Mesendoderm (in vitro differentiated cells): ENCODE data around the gene ATP13A1.
"Not testable (repeated sequence)": the region's sequence is repeated elsewhere in the genome, so short reads cannot be mapped to it uniquely, and the experiment has no call there.

Experiments used
- DNase-seq: peaks from one replicate; pipeline ENCODE4 v3.0.0; 2013
- H2AK5ac ChIP-seq: 2 replicates; pipeline ENCODE4 v1.6.1; 2013; ENCODE audit warnings: low read length, inconsistent platforms
- H2BK120ac ChIP-seq: 2 replicates; pipeline ENCODE4 v1.6.1; 2013; ENCODE audit warnings: low read depth, mild to moderate bottlenecking, low read length, moderate library complexity, mixed read lengths
- H2BK15ac ChIP-seq: replicated peaks from 2 replicates; pipeline ENCODE4 v1.6.1; 2013; ENCODE audit warnings: low read depth, mild to moderate bottlenecking, moderate library complexity
- H2BK5ac ChIP-seq: 2 replicates; pipeline ENCODE4 v1.6.1; 2013; ENCODE audit warnings: low read length, inconsistent platforms
- H3K18ac ChIP-seq: 2 replicates; pipeline ENCODE4 v1.6.1; 2013; ENCODE audit warnings: mild to moderate bottlenecking, low read length, mixed read lengths
- H3K23ac ChIP-seq: one replicate; pipeline ENCODE4 v1.6.1; 2013; ENCODE audit warnings: low read length
- H3K27ac ChIP-seq: 2 replicates; pipeline ENCODE4 v1.5.1; 2013; ENCODE audit warnings: low read depth, mild to moderate bottlenecking, inconsistent platforms, low read length, moderate library complexity
- H3K27me3 ChIP-seq: 2 replicates; pipeline ENCODE4 v1.6.1; 2013; ENCODE audit warnings: low read length, control low read depth, mild to moderate bottlenecking, inconsistent platforms; ENCODE audit not compliant: insufficient read depth, poor library complexity
- H3K36me3 ChIP-seq: 2 replicates; pipeline ENCODE4 v1.6.1; 2013; ENCODE audit warnings: low read length, inconsistent platforms; ENCODE audit not compliant: control insufficient read depth, insufficient read depth
- H3K4ac ChIP-seq: one replicate; pipeline ENCODE4 v1.6.1; 2013; ENCODE audit warnings: low read depth, mild to moderate bottlenecking, low read length, moderate library complexity
- H3K4me1 ChIP-seq: 2 replicates; pipeline ENCODE4 v1.6.1; 2013; ENCODE audit warnings: low read depth, low read length, inconsistent platforms; ENCODE audit not compliant: control insufficient read depth
- H3K4me2 ChIP-seq: 2 replicates; pipeline ENCODE4 v1.6.1; 2013; ENCODE audit warnings: low read length
- H3K4me3 ChIP-seq: 2 replicates; pipeline ENCODE4 v1.5.1; 2013; ENCODE audit warnings: mild to moderate bottlenecking, low read length
- H3K56ac ChIP-seq: one replicate; pipeline ENCODE4 v1.6.1; 2013; ENCODE audit warnings: low read length
- H3K79me1 ChIP-seq: 2 replicates; pipeline ENCODE4 v1.6.1; 2013; ENCODE audit warnings: low read length, inconsistent platforms
- H3K79me2 ChIP-seq: 2 replicates; pipeline ENCODE4 v1.6.1; 2013; ENCODE audit warnings: mild to moderate bottlenecking, low read length; ENCODE audit not compliant: control insufficient read depth, insufficient read depth
- H3K9ac ChIP-seq: 2 replicates; pipeline ENCODE4 v1.6.1; 2013; ENCODE audit warnings: low read length, inconsistent platforms
- H4K5ac ChIP-seq: one replicate; pipeline ENCODE4 v1.6.1; 2013; ENCODE audit warnings: low read length
- H4K8ac ChIP-seq: one replicate; pipeline ENCODE4 v1.6.1; 2013; ENCODE audit warnings: low read depth, mild to moderate bottlenecking, control low read depth, low read length, moderate library complexity
- WGBS: extraction: QIAGEN DNeasy Blood & Tissue Kit; methylation state at CpG from one replicate; pipeline ENCODE4 v1.1.7; 2013; ENCODE audit warnings: low lambda C conversion rate, missing lambda C conversion rate; ENCODE audit not compliant: insufficient coverage; ENCODE audit errors: extremely low coverage; 5-methylcytosine and 5-hydroxymethylcytosine counted together

ATP13A1 gene

GRCh38 chr19:19670070-19670551 lies 6.6 kb upstream of the ATP13A1 start:
- no peak overlapping the region for H2AK5ac ChIP-seq
- no peak overlapping the region for H3K23ac ChIP-seq
- H3K4ac ChIP-seq: no peak overlapping the region
- peak overlapping the region; percentile 65 for H3K18ac ChIP-seq
- H4K8ac ChIP-seq: no peak overlapping the region
- peak overlapping the region; percentile 93 for H3K9ac ChIP-seq
- no peak overlapping the region for H2BK15ac ChIP-seq
- no peak overlapping the region for H2BK5ac ChIP-seq
- no peaks in the 10 kb centered on the region for H3K4me1 ChIP-seq
- peaks cover 12% of the 10 kb centered on the region for H3K79me2 ChIP-seq
- no peaks in the 10 kb centered on the region for H3K36me3 ChIP-seq
- H3K4me2 ChIP-seq: peak overlapping the region; percentile 66
- no peak overlapping the region for H2BK120ac ChIP-seq
- DNase-seq: peak; percentile 76
- H3K27ac ChIP-seq: peak overlapping the region; percentile 86
- no peaks in the 10 kb centered on the region for H3K27me3 ChIP-seq
- peaks cover 3% of the 10 kb centered on the region for H3K79me1 ChIP-seq
- peak overlapping the region; percentile 28 for H3K4me3 ChIP-seq
- no CpG with 5 or more reads among the region's 10 CpGs for WGBS
- peak overlapping the region; percentile 63 for H3K56ac ChIP-seq
- no peak overlapping the region for H4K5ac ChIP-seq

DNA sequence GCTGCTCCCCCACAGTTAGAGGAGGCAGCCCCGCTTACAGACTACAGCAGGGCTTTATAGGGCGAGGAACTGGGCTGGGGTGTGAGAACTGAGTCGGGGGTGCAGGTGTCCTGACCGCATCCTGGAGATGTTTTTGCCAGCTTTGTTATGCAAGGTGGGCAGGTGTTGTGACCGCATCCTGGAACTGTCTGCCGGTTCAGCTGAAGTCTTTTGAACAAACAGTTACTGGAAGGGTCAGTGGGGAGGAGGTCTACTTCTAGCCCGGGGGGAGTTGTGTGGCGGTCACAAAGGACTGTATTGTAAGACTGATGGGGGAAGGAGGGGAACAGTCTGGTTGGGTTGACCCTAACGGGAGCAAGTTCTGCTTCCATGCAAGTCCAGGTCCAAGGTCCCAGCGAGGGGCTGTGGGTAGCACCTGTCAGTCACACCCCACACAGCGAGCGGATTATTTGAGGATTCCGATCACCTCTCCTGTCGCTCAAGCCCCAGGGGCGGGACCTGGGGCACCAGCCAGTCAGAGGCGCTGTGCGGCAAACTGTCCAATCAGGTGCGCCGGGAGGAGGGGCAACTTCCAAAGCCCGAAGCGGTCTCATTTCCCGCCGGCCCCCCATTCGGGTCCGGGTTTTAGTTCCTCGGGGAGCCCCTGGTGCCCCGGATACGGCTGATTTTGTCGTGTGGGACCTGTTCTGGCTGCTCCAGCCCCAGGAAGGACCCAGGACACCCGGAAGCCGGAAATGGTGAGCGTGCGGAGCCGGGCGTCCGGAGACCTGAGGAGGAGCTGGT lies 4.9 kb upstream of the ATP13A1 start, which contains the start of gene ZNF101:
TSS of gene ZNF101 (plus strand) at position 610 of the 783 bp plus-strand sequence. CDS start at position 735, 125 bp downstream.
- Histone ChIP-seq H2BK120ac (no peak within 1 kb of the TSS), H4K5ac (no peak within 1 kb of the TSS), H3K27ac (peak within 1 kb of the TSS; percentile 86), H2BK15ac (no peak within 1 kb of the TSS), H3K18ac (peak within 1 kb of the TSS; percentile 91), H2BK5ac (peak within 1 kb of the TSS; percentile 80), H3K27me3 (no peaks in the 10 kb centered on the region), H4K8ac (no peak within 1 kb of the TSS), H3K4me2 (peak within 1 kb of the TSS; percentile 84), H3K4me3 (peak within 1 kb of the TSS; percentile 92), H3K4me1 (no peaks in the 10 kb centered on the region), H3K4ac (peak within 1 kb of the TSS; percentile 28), H2AK5ac (no peak within 1 kb of the TSS), H3K9ac (peak within 1 kb of the TSS; percentile 93), H3K79me1 (peaks cover 3% of the 10 kb centered on the region), H3K23ac (no peak within 1 kb of the TSS), H3K36me3 (no peaks in the 10 kb centered on the region), H3K56ac (peak within 1 kb of the TSS; percentile 96), H3K79me2 (peaks cover 12% of the 10 kb centered on the region)
- peak; percentile 97 for DNase-seq
- no CpG with 5 or more reads among the region's 36 CpGs for WGBS

DNA sequence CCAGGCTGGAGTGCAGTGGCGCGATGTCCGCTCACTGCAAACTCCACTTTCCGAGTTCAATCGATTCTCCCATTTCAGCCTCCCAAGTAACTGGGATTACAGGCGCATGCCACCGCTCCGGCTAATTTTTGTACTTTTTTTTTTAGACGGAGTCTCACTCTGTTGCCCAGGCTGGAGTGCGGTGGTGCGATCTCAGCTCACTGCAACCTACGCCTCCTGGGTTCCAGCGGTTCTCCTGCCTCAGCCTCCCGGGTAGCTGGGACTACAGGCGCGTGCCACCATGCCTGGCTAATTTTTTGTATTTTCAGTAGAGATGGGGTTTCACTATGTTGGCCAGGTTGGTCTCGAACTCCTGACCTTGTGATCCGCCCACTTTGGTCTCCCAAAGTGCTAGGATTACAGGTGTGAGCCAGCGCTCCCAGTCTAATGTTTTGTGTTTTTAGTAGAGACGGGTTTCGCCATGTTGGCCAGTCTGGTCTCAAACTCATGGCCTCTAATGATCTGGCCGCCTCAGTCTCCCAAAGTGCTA lies 2.0 kb upstream of the ATP13A1 start:
- H2BK5ac ChIP-seq, H3K4me3 ChIP-seq, H4K5ac ChIP-seq, H2BK120ac ChIP-seq, H4K8ac ChIP-seq, H2BK15ac ChIP-seq, H3K18ac ChIP-seq, H3K4me2 ChIP-seq, H3K23ac ChIP-seq, H3K9ac ChIP-seq, H3K27ac ChIP-seq, H3K27me3 ChIP-seq, H2AK5ac ChIP-seq, H3K4ac ChIP-seq, DNase-seq, H3K56ac ChIP-seq, H3K4me1 ChIP-seq, H3K36me3 ChIP-seq: not testable (repeated sequence)
- no CpG with 5 or more reads among the region's 22 CpGs for WGBS
- Histone ChIP-seq H3K79me2 (peaks cover 32% of the 10 kb centered on the region), H3K79me1 (peaks cover 18% of the 10 kb centered on the region)

GRCh38 chr19:19662871-19663255 lies 613 bp downstream of the ATP13A1 start:
- H2BK5ac ChIP-seq: no peak overlapping the region
- H3K4me3 ChIP-seq: peak overlapping the region; percentile 90
- H3K4me1 ChIP-seq: peaks cover 4% of the 10 kb centered on the region
- H2BK15ac ChIP-seq: no peak overlapping the region
- H3K4me2 ChIP-seq: peak overlapping the region; percentile 19
- H3K27me3 ChIP-seq: no peaks in the 10 kb centered on the region
- H4K5ac ChIP-seq: no peak overlapping the region
- H3K9ac ChIP-seq: peak overlapping the region; percentile 94
- H3K79me1 ChIP-seq: peaks cover 25% of the 10 kb centered on the region
- H2BK120ac ChIP-seq: no peak overlapping the region
- H3K4ac ChIP-seq: peak overlapping the region; percentile 46
- no peak overlapping the region for H4K8ac ChIP-seq
- H3K56ac ChIP-seq: peak overlapping the region; percentile 98
- H3K27ac ChIP-seq: no peak overlapping the region
- DNase-seq: no peak
- H3K23ac ChIP-seq: peak overlapping the region; percentile 99
- WGBS: no CpG with 5 or more reads among the region's 17 CpGs
- peaks cover 11% of the 10 kb centered on the region for H3K36me3 ChIP-seq
- peak overlapping the region; percentile 52 for H2AK5ac ChIP-seq
- H3K18ac ChIP-seq: no peak overlapping the region
- H3K79me2 ChIP-seq: peaks cover 28% of the 10 kb centered on the region

DNA sequence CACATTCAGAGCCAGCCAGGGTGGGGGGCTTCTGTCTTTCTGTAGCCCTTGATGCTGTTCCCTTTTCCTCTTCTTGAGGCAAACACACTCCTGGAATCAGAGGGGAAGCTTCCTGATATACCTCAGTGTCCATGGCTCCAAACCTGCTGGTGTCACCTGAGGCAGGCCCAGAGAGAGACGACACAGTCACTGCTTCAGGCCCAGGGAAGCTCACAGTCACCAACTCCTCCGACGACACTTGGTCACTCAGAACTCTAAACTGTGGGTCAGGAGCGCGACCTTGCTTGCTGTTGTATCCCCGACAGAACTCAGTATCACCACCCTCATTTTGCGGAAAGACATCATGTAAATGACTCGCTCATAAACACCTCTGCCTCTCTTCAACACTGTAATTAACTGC lies 1.1 kb downstream of the ATP13A1 start:
- Histone ChIP-seq H2BK120ac (no peak overlapping the region), H3K27me3 (no peaks in the 10 kb centered on the region), H4K5ac (no peak overlapping the region), H3K79me1 (peaks cover 25% of the 10 kb centered on the region), H3K4me2 (peak overlapping the region; percentile 19), H3K4me3 (no peak overlapping the region), H2BK15ac (no peak overlapping the region), H3K4me1 (peaks cover 4% of the 10 kb centered on the region), H3K18ac (no peak overlapping the region), H4K8ac (no peak overlapping the region), H3K23ac (no peak overlapping the region), H3K79me2 (peaks cover 28% of the 10 kb centered on the region), H2AK5ac (no peak overlapping the region), H3K36me3 (peaks cover 13% of the 10 kb centered on the region), H3K4ac (no peak overlapping the region), H2BK5ac (no peak overlapping the region), H3K9ac (peak overlapping the region; percentile 94), H3K56ac (peak overlapping the region; percentile 98), H3K27ac (no peak overlapping the region)
- DNase-seq: no peak
- WGBS: no CpG with 5 or more reads among the region's 8 CpGs
